ENCODE data around the gene CKMT2.

CKMT2 gene

GRCh38 chr5:81247441-81247972, 14.4 kb downstream of the CKMT2 start:
- TF ChIP-seq CTCF (IDR thresholded peaks at IDR 0.05; ENCODE audit: low read depth, low read length), result no peak

GRCh38 chr5:81249240-81249639, 16.1 kb downstream of the CKMT2 start:
- TF ChIP-seq CTCF (IDR thresholded peaks at IDR 0.05; ENCODE audit: low read depth, low read length), result no peak
- no peak for DNase-seq (ENCODE audit: extremely low read depth, low read depth)

More at GRCh38 chr5:81247441-81247972, 14.4 kb downstream of the CKMT2 start:
- DNase-seq (ENCODE audit: extremely low read depth, low read depth), result no peak

DNA sequence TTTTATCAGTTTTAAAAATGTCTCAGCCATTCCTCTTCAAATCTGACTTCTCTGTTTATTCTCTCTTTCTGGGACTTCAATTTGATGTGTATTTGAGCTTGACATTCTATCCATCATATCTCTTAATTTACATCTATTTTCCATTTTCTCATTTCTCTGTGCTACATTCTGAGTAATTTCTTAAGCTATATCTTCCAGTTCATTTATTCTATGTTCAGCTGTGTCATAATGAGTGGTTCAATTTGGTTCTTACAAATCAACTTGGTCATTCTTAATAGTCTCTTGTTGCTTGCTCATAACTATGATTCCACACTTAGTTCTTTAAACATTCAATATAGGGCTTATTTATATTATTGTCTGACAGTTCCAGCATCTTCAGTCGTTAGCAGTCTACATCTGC, 16.9 kb downstream of the CKMT2 start:
- no peak for TF ChIP-seq CTCF (IDR thresholded peaks at IDR 0.05; ENCODE audit: low read depth, low read length)
- no peak for DNase-seq (ENCODE audit: extremely low read depth, low read depth)

DNA sequence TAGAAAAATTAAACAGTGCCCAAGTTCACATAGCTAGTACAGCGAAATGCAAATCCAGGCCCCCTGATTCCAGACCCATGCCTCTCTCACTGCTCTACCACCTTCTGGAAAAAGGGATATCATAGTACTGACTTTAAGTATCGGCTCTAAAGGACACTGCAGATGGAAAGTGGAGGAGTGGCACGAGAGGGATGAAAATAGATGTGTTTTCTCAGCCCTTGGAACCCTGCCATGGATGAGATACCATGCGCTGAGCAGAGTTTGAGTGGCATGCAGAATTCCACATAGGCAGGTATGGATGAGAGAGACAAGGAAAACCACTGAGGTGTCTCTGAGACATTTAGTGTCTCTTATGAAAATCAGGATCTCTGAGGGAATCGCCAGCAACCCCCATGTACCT, 18.8 kb downstream of the CKMT2 start:
- no peak for DNase-seq (ENCODE audit: extremely low read depth, low read depth)
- no peak for TF ChIP-seq CTCF (IDR thresholded peaks at IDR 0.05; ENCODE audit: low read depth, low read length)

GRCh38 chr5:81252904-81253303, 19.8 kb downstream of the CKMT2 start:
- no peak for DNase-seq (ENCODE audit: extremely low read depth, low read depth)
- no peak for TF ChIP-seq CTCF (IDR thresholded peaks at IDR 0.05; ENCODE audit: low read depth, low read length)

DNA sequence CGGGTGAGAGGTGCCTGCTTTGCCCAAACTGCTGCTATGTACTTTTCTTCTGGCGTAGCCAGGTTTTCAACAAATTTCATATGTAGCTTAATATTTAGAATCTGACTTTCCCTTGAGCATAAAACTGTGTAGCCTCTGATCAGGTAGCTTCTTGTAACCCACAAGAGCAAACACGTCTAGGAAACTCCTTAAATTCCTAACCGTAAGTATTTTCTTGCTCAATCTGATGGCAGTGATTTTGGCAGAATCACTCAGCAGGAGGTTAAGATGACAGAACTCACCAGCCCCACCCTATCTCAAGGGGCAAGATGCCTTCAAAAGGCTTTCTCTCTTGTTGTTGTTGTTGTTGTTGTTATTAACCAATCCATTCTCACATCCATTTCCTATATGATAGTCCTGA, 20.8 kb downstream of the CKMT2 start:
- no peak for TF ChIP-seq CTCF (IDR thresholded peaks at IDR 0.05; ENCODE audit: low read depth, low read length)
- DNase-seq (ENCODE audit: extremely low read depth, low read depth), result no peak

DNA sequence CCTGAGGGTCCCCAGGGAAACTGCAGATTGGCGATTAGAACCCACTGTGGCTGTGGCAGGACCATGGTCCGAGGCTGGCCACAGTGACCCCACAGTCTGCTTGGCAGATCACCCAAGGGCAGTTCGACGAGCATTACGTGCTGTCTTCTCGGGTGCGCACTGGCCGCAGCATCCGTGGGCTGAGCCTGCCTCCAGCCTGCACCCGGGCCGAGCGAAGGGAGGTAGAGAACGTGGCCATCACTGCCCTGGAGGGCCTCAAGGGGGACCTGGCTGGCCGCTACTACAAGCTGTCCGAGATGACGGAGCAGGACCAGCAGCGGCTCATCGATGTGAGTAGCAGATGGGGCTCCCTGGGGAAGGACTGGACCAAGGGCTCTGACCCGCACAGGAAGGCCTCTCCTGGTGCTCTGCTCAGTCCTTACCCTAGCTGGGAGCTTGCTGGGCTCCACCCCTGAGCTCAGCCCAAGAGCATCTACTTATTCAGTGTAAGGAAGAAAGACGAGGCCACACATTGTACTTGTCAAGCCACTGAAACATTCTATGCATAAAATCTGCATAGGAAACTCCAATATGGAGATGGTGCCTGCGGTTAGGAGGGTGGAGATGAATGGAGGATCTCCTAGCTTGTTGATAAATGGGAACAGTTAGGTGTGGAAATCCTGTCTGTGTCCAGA, 21.9 kb downstream of the CKMT2 start:
- TF ChIP-seq CTCF (IDR thresholded peaks at IDR 0.05; ENCODE audit: low read depth, low read length), result no peak
- DNase-seq (ENCODE audit: extremely low read depth, low read depth), result no peak
